DND-41 (cell line): ENCODE measurements around the gene PLOD2.

Experiments used
- ATAC-seq: fragments of 200-7000 bp; cut with Tn5 transposase; 3 replicates; pipeline ENCODE4 v1.9.1; 2021; ENCODE audit warnings: low read depth; ENCODE audit not compliant: insufficient read depth
- DNase-seq: peaks from one replicate; pipeline ENCODE4 v3.0.0-alpha.2; 2020
- H2AFZ ChIP-seq: 2 replicates; pipeline ENCODE4 v1.6.0; 2012; ENCODE audit warnings: low read depth, low read length
- H3K27ac ChIP-seq: 2 replicates; pipeline ENCODE4 v1.5.1; 2012; ENCODE audit warnings: low read length, inconsistent platforms
- H3K27me3 ChIP-seq: fragments of 200-600 bp; sonication (generic); 2 replicates; pipeline ENCODE4 v1.6.0; 2012; ENCODE audit warnings: low read length, mild to moderate bottlenecking, inconsistent platforms; ENCODE audit not compliant: insufficient read depth, poor library complexity
- H3K36me3 ChIP-seq: 2 replicates; pipeline ENCODE4 v1.5.1; 2012; ENCODE audit warnings: low read length, inconsistent platforms; ENCODE audit not compliant: insufficient read depth
- H3K4me1 ChIP-seq: 2 replicates; pipeline ENCODE4 v1.5.1; 2012; ENCODE audit warnings: mild to moderate bottlenecking, low read length; ENCODE audit not compliant: insufficient read depth
- H3K4me2 ChIP-seq: 2 replicates; pipeline ENCODE4 v1.6.0; 2012; ENCODE audit warnings: mild to moderate bottlenecking, moderate library complexity, low read length, inconsistent platforms; ENCODE audit not compliant: insufficient read depth
- H3K4me3 ChIP-seq, 2 experiments: fragments of 200-600 bp in 1 of 2; shearing (Covaris generic) in 1 of 2; 2 replicates each; pipeline ENCODE4 v1.5.1; 2012 to 2016; ENCODE audit warnings: inconsistent platforms in 2 of 2, low read length in 2 of 2, mild to moderate bottlenecking in 2 of 2, low read depth in 1 of 2, moderate library complexity in 1 of 2
- H3K79me2 ChIP-seq: 2 replicates; pipeline ENCODE4 v1.6.0; 2012; ENCODE audit warnings: low read length, inconsistent platforms; ENCODE audit not compliant: insufficient read depth
- H3K9ac ChIP-seq: 2 replicates; pipeline ENCODE4 v1.6.0; 2012; ENCODE audit warnings: low read depth, mild to moderate bottlenecking, inconsistent platforms, low read length, moderate library complexity
- H3K9me3 ChIP-seq: 2 replicates; pipeline ENCODE4 v1.5.1; 2012; ENCODE audit warnings: low read length, moderate library complexity, mild to moderate bottlenecking, inconsistent platforms; ENCODE audit not compliant: insufficient read depth, severe bottlenecking
- H4K20me1 ChIP-seq: 2 replicates; pipeline ENCODE4 v1.6.0; 2012; ENCODE audit warnings: low read length; ENCODE audit not compliant: insufficient read depth
- CTCF ChIP-seq: IDR thresholded peaks from 2 replicates; pipeline ENCODE4 v1.5.1; 2012; ENCODE audit warnings: borderline replicate concordance, low read length, moderate library complexity, mild to moderate bottlenecking; ENCODE audit not compliant: poor library complexity, severe bottlenecking; ENCODE audit errors: extremely low read depth
- EZH2 ChIP-seq: IDR thresholded peaks from 3 replicates; pipeline ENCODE4 v1.6.1; 2012; ENCODE audit warnings: borderline replicate concordance, low read depth, mild to moderate bottlenecking, moderate library complexity, low read length, inconsistent platforms; ENCODE audit not compliant: severe bottlenecking

PLOD2 gene

DNA sequence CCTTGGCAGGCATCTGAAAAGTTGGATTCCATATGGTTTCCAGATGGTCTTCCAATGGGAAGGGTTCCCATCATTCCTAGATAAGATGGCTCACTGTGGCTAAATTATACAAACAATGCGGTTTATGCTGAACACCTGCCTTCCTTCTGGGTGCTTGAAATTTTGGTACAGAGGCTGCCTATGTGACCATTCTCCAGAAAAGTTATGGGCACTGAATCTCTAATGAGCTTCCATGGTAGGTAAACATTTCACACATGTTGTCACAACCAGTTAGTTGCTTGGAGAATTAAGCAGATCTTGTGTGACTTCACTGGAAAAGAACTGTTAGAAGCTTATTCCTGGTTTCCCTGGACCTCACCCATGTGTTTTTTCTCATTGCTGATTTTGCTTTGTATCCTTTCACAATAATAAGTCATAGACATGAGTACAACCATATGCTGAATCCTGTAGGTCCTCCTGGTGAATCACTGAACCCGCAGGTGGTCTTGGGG is 30.1 kb downstream of the PLOD2 start:
- no peak overlapping the region for H3K9ac ChIP-seq
- no peak overlapping the region for H3K4me2 ChIP-seq
- no peaks in the 10 kb centered on the region for H3K36me3 ChIP-seq
- no peaks in the 10 kb centered on the region for H3K79me2 ChIP-seq
- no peak overlapping the region for H2AFZ ChIP-seq
- DNase-seq (no peak), ATAC-seq (no peak)
- TF ChIP-seq EZH2 (no peak), CTCF (no peak)
- H3K9me3 ChIP-seq, result no peaks in the 10 kb centered on the region
- H3K4me3 ChIP-seq, result no peak overlapping the region
- no peaks in the 10 kb centered on the region for H3K27me3 ChIP-seq
- H3K4me1 ChIP-seq, result no peaks in the 10 kb centered on the region
- no peak overlapping the region for H3K27ac ChIP-seq
- no peaks in the 10 kb centered on the region for H4K20me1 ChIP-seq

DNA sequence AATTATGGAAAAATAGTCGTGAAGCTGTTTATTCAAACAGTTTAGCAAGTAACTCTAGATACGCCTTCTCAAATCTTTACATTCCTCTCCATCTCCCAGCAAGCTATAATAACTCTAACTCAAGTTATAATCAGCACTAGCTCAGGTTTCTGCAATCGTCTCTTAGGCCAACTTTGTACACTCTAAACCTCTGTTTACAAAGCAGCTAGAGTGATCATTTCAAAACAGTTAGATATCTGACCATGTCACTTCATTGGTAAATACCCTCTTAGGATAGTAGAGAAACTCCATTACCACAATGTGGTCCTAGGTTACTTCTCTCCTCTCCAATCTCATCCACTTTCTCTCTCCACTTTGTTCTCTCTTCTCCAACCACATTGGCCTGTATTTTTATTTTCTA is 31.2 kb downstream of the PLOD2 start:
- H3K4me1 ChIP-seq, result no peaks in the 10 kb centered on the region

GRCh38 chr3:146128939-146129338 is 32.0 kb downstream of the PLOD2 start:
- H2AFZ ChIP-seq, result no peak overlapping the region
- H3K36me3 ChIP-seq, result no peaks in the 10 kb centered on the region
- no peak overlapping the region for H3K9ac ChIP-seq
- ATAC-seq, result no peak
- DNase-seq, result no peak
- no peak overlapping the region for H3K4me2 ChIP-seq
- no peak overlapping the region for H3K4me3 ChIP-seq
- no peaks in the 10 kb centered on the region for H4K20me1 ChIP-seq
- TF ChIP-seq CTCF (no peak), EZH2 (no peak)
- H3K9me3 ChIP-seq, result no peaks in the 10 kb centered on the region
- no peaks in the 10 kb centered on the region for H3K4me1 ChIP-seq
- H3K27me3 ChIP-seq, result no peaks in the 10 kb centered on the region
- no peaks in the 10 kb centered on the region for H3K79me2 ChIP-seq
- no peak overlapping the region for H3K27ac ChIP-seq

More for the DNA sequence above, 31.2 kb downstream of the PLOD2 start:
- Histone ChIP-seq H3K79me2 (no peaks in the 10 kb centered on the region), H3K36me3 (no peaks in the 10 kb centered on the region), H3K27ac (no peak overlapping the region), H2AFZ (no peak overlapping the region), H3K4me3 (no peak overlapping the region), H3K9ac (no peak overlapping the region), H3K9me3 (no peaks in the 10 kb centered on the region), H3K27me3 (no peaks in the 10 kb centered on the region), H4K20me1 (no peaks in the 10 kb centered on the region), H3K4me2 (no peak overlapping the region)
- TF ChIP-seq EZH2 (no peak), CTCF (no peak)
- ATAC-seq, result no peak
- DNase-seq, result no peak

GRCh38 chr3:146128179-146128578 is 32.8 kb downstream of the PLOD2 start:
- Histone ChIP-seq H3K79me2 (no peaks in the 10 kb centered on the region), H3K4me2 (no peak overlapping the region)

More at GRCh38 chr3:146128179-146128578, 32.8 kb downstream of the PLOD2 start:
- Histone ChIP-seq H3K4me3 (no peak overlapping the region), H4K20me1 (no peaks in the 10 kb centered on the region), H2AFZ (no peak overlapping the region), H3K36me3 (no peaks in the 10 kb centered on the region), H3K9me3 (no peaks in the 10 kb centered on the region), H3K27ac (no peak overlapping the region), H3K4me1 (no peaks in the 10 kb centered on the region), H3K9ac (no peak overlapping the region), H3K27me3 (no peaks in the 10 kb centered on the region)
- DNase-seq (no peak), ATAC-seq (no peak)
- TF ChIP-seq EZH2 (no peak), CTCF (no peak)
